ENCODE results near the gene PDLIM1.

The PDLIM1 gene

DNA sequence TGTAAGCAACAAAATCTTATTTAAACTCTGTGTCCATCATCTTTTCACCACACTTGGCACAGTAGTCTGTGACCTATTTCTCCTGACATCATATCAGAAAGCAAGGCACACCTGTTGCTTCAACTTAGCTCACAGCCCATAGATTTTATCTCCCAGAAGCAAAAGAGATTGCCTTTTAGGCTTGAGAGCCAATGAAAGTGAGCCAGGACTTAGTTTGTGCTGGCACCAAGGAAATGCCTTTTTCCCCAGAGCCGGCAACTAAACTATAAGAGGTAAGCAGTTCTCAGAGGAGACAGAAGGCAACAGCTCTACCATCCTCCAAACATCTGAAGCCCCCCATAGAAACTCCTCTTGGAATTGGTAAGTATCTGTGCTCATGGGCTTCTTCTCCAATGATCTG lies 96.9 kb downstream of the PDLIM1 start, which contains the start of gene ACSM6:
ACSM6 (plus strand) TSS at position 295 of the 400 bp plus-strand sequence. CDS start 248 bp downstream, outside the sequence.
- Mint-ChIP-seq H3K4me1 (no peaks in the 10 kb centered on the region), H3K36me3 (ENCODE audit: low read depth) (peaks cover 4% of the 10 kb centered on the region), H3K9me3 (peaks cover 4% of the 10 kb centered on the region), H3K27ac (no peak within 1 kb of the TSS), H3K4me3 (no peak within 1 kb of the TSS), H3K27me3 (ENCODE audit: low read depth, poor library complexity) (no peaks in the 10 kb centered on the region)
- no peak for DNase-seq
- TF ChIP-seq CTCF (IDR thresholded peaks at IDR 0.05): no peak

DNA sequence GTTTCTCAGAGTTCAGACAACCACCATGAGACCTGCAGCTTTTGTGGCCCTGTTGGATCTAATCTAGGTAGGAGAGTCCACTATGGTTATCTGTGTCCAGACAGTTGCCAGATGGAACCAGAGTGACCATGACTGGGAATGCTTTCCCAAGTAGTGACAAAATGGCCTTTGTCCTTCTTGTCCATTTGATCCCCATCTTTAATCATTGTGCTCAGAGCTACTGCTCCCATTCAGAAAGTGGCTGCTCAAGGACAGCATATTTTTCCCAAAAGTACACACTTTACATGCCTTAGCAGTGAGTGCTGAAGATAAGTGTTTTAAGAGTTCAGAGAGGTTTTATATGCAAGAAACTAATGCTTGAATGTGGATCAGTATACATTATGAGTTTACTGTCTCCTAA lies 102.2 kb downstream of the PDLIM1 start:
- peaks cover 20% of the 10 kb centered on the region for H3K27me3 Mint-ChIP-seq (ENCODE audit: low read depth, poor library complexity)
- no peak for TF ChIP-seq CTCF (IDR thresholded peaks at IDR 0.05)

DNA sequence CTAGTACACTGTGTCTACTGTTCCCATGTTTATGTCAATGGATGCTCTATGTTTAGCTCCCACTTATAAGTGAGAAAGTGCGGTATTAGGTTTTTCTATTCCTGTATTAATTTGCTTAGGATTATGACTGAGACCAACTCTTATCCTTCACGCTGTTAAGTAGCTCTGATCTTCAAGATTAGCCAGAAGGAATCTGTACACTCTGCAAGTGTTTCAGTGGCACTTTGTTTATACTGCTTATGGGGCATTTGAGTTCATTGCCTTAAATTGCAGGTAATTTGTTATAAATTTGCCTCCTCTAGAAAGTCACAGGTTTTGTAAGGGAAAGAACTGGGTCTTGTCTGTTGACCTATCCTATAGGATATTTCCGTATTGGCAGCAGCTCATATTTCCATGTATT lies 103.2 kb downstream of the PDLIM1 start:
- Mint-ChIP-seq H3K4me3 (no peak overlapping the region), H3K36me3 (ENCODE audit: low read depth) (no peaks in the 10 kb centered on the region), H3K9me3 (no peaks in the 10 kb centered on the region), H3K4me1 (peaks cover 9% of the 10 kb centered on the region), H3K27me3 (ENCODE audit: low read depth, poor library complexity) (peaks cover 20% of the 10 kb centered on the region), H3K27ac (no peak overlapping the region)
- no peak for DNase-seq
- TF ChIP-seq CTCF (IDR thresholded peaks at IDR 0.05): no peak

More for the DNA sequence above, 102.2 kb downstream of the PDLIM1 start:
- Mint-ChIP-seq H3K27ac (no peak overlapping the region), H3K9me3 (no peaks in the 10 kb centered on the region), H3K36me3 (ENCODE audit: low read depth) (no peaks in the 10 kb centered on the region), H3K4me3 (no peak overlapping the region), H3K4me1 (peaks cover 4% of the 10 kb centered on the region)
- DNase-seq: no peak

Data from nephron progenitor cell (in vitro differentiated cells).